Activated CD4-positive, alpha-beta T cell treated with anti-CD3 and anti-CD28 coated beads, Interleukin-2, amount 50 U/mL, for 24 hours (primary cell): Measurements from ENCODE around the gene VSIG4.
"Not testable (repeated sequence)": the region's sequence is repeated elsewhere in the genome, so short reads cannot be mapped to it uniquely, and the experiment has no call there.

Experiments
- DNase-seq, 2 donors: peaks; one replicate each; pipeline ENCODE4 v3.0.0-alpha.2; 2020; ENCODE audit warnings: low read depth in 1 of 2, low spot score in 1 of 2

The VSIG4 gene

GRCh38 chrX:65985922-65986588 lies 53.8 kb downstream of the VSIG4 start:
- DNase-seq = peak in 1 of 2 donors; percentile 50

GRCh38 chrX:65985211-65985610 lies 54.7 kb downstream of the VSIG4 start:
- no peak for DNase-seq

DNA sequence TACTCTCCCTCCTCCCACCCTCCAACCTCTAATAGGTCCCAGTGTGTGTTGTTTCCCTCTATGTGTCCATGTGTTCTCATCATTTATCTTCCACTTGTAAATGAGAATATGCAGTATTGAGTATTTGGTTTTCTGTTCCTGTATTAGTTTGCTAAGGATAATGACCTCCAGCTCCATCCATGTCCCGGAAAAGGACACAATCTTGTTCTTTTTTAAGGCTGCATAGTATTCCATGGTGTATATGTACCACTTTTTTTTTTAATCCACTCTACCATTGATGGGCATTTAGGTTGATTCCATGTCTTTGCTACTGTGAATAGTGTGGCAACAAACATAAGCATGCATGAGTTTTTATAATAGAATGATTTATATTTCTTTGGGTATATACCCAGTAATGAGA lies 62.7 kb downstream of the VSIG4 start:
- DNase-seq = not testable (repeated sequence)

DNA sequence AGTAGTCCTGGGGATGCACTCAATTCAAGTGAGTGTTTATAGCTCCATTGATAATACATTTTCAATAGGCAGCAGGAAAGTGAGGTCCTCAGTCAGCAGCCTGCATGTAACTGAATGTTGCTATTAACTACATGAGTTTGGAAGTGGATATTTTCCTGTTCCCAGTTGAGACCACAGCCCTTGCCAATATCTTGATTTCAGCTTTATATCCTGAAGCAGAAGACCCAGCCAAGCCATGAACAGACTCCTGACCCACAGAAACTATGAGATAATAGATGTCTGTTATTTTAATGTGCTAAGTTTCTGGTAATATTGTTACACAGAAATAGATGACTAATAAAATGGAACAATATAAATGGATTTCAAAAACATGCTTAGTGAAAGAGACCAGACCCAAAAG lies 63.7 kb downstream of the VSIG4 start:
- DNase-seq = no peak

DNA sequence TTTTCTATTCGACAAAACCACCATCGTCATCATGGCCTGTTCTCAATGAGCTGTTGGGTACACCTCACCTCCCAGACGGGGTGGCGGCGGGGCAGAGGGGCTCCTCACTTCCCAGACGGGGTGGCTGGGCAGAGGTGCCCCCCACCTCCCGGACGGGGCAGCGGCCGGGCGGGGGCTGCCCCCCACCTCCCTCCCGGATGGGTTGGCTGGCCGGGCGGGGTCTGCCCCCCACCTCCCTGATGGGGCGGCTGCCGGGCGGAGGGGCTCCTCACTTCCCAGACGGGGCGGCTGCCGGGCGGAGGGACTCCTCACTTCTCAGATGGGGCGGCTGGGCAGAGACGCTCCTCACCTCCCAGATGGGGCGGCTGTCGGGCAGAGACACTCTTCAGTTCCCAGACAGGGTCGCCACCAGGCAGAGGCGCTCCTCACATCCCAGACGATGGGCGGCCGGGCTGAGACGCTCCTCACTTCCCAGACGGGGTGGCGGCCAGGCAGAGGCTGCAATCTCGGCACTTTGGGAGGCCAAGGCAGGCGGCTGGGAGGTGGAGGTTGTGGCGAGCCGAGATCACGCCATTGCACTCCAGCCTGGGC lies 64.6 kb downstream of the VSIG4 start:
- DNase-seq = not testable (repeated sequence)
